ENCODE results near the gene KLF13.

GRCh38 chr15:31331389-31331788, 4.8 kb downstream of the KLF13 start:
- no peak for TF ChIP-seq POLR2A (IDR thresholded peaks at IDR 0.05)
- TF ChIP-seq, protein P1, sequence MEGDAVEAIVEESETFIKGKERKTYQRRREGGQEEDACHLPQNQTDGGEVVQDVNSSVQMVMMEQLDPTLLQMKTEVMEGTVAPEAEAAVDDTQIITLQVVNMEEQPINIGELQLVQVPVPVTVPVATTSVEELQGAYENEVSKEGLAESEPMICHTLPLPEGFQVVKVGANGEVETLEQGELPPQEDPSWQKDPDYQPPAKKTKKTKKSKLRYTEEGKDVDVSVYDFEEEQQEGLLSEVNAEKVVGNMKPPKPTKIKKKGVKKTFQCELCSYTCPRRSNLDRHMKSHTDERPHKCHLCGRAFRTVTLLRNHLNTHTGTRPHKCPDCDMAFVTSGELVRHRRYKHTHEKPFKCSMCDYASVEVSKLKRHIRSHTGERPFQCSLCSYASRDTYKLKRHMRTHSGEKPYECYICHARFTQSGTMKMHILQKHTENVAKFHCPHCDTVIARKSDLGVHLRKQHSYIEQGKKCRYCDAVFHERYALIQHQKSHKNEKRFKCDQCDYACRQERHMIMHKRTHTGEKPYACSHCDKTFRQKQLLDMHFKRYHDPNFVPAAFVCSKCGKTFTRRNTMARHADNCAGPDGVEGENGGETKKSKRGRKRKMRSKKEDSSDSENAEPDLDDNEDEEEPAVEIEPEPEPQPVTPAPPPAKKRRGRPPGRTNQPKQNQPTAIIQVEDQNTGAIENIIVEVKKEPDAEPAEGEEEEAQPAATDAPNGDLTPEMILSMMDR (IDR thresholded peaks at IDR 0.05): no peak
